HEK293T (cell line): ENCODE data around the gene OR2AE1.
A peak's percentile ranks its signal among the peaks of the same experiment; 100 is the strongest.

Experiments
- CTCF ChIA-PET: fragments of 350-600 bp; formaldehyde crosslinking; extraction: SDS; loops from one replicate; lab custom pipeline; 2021; ENCODE audit warnings: antibody characterized with exemption, inconsistent platforms; lab: Yijun Ruan, JAX
- POLR2A ChIA-PET: fragments of 350-600 bp; formaldehyde crosslinking; extraction: SDS; loops from one replicate; lab custom pipeline; 2020; ENCODE audit warnings: antibody characterized with exemption, inconsistent platforms; lab: Yijun Ruan, JAX
- DNase-seq: peaks from one replicate; pipeline ENCODE4 v3.0.0; 2012; ENCODE audit warnings: mixed read lengths; ENCODE audit errors: extremely low spot score
- ARNT ChIP-seq: fragments of 450-650 bp; IDR thresholded peaks from 2 replicates; pipeline ENCODE4 v1.6.1; 2017; ENCODE audit warnings: mild to moderate bottlenecking
- BHLHE40 ChIP-seq: fragments of 450-650 bp; IDR thresholded peaks from 2 replicates; pipeline ENCODE4 v1.6.1; 2016; ENCODE audit warnings: mild to moderate bottlenecking, moderate library complexity, borderline replicate concordance
- CTBP1 ChIP-seq: fragments of 450-650 bp; IDR thresholded peaks from 2 replicates; pipeline ENCODE4 v1.6.1; 2016; ENCODE audit warnings: borderline replicate concordance
- ELF4 ChIP-seq: fragments of 450-650 bp; IDR thresholded peaks from 2 replicates; pipeline ENCODE4 v1.6.1; 2017; ENCODE audit warnings: antibody characterized with exemption
- FOXA1 ChIP-seq: fragments of 450-650 bp; IDR thresholded peaks from 2 replicates; pipeline ENCODE4 v1.6.1; 2016; ENCODE audit warnings: mild to moderate bottlenecking
- FOXK2 ChIP-seq: fragments of 450-650 bp; IDR thresholded peaks from 2 replicates; pipeline ENCODE4 v1.6.1; 2016; ENCODE audit warnings: mild to moderate bottlenecking
- FOXM1 ChIP-seq: fragments of 450-650 bp; IDR thresholded peaks from 2 replicates; pipeline ENCODE4 v1.6.1; 2017; ENCODE audit warnings: mild to moderate bottlenecking, borderline replicate concordance
- HDGF ChIP-seq: fragments of 450-650 bp; IDR thresholded peaks from 2 replicates; pipeline ENCODE4 v1.6.1; 2017; ENCODE audit warnings: antibody characterized with exemption, borderline replicate concordance
- L3MBTL2 ChIP-seq: fragments of 450-650 bp; conservative IDR thresholded peaks from 2 replicates; pipeline ENCODE4 v1.6.1; 2016; ENCODE audit warnings: mild to moderate bottlenecking
- LEF1 ChIP-seq: fragments of 450-650 bp; IDR thresholded peaks from 2 replicates; pipeline ENCODE4 v1.6.1; 2017; ENCODE audit warnings: mild to moderate bottlenecking, borderline replicate concordance
- NFRKB ChIP-seq: fragments of 450-650 bp; IDR thresholded peaks from 2 replicates; pipeline ENCODE4 v1.6.1; 2016; ENCODE audit warnings: mild to moderate bottlenecking, moderate library complexity
- PKNOX1 ChIP-seq: fragments of 450-650 bp; IDR thresholded peaks from 2 replicates; pipeline ENCODE4 v1.6.1; 2016
- SP1 ChIP-seq: fragments of 450-650 bp; IDR thresholded peaks from 2 replicates; pipeline ENCODE4 v1.6.1; 2017
- SUZ12 ChIP-seq: fragments of 450-650 bp; IDR thresholded peaks from 2 replicates; pipeline ENCODE4 v1.6.1; 2016; ENCODE audit warnings: mild to moderate bottlenecking
- TARDBP ChIP-seq: fragments of 450-650 bp; IDR thresholded peaks from 2 replicates; pipeline ENCODE4 v1.6.1; 2016
- ZNF384 ChIP-seq: fragments of 450-650 bp; IDR thresholded peaks from 2 replicates; pipeline ENCODE4 v1.6.1; 2016

OR2AE1 gene

GRCh38 chr7:99918959-99919813 lies 42.4 kb upstream of the OR2AE1 start, which contains the start of gene TRIM4:
TSS of gene TRIM4 (minus strand) at chr7:99919530. CDS start at chr7:99919401, 129 bp downstream.
- TF ChIP-seq FOXA1 (no peak), ELF4 (peak; percentile 57), L3MBTL2 (peak; percentile 64), PKNOX1 (peak; percentile 80)
- CTCF ChIA-PET: interaction anchor here (0.6 to 2.9 kb wide), 6 partner anchors 10 to 347 kb away, joined by 3 to 9 read pairs (median 4); partner anchors contain the start of gene GJC3
- peak; percentile 81 for DNase-seq
- POLR2A ChIA-PET: interaction anchor here (0.5 to 3.6 kb wide), 21 partner anchors 9 to 510 kb away, joined by 3 to 28 read pairs (median 3); partner anchors contain the start of genes AP4M1, FAM200A, GJC3 and LAMTOR4

- DNase-seq: no peak
- POLR2A ChIA-PET: no interaction called here
- TF ChIP-seq SUZ12 (no peak), L3MBTL2 (no peak), LEF1 (no peak), CTBP1 (no peak), HDGF (no peak), ARNT (no peak), PKNOX1 (no peak), FOXA1 (no peak), FOXM1 (no peak), FOXK2 (no peak), ZNF384 (no peak), ELF4 (no peak), BHLHE40 (no peak), TARDBP (no peak), SP1 (no peak), NFRKB (no peak)
- CTCF ChIA-PET: no interaction called here
Observed at GRCh38 chr7:99910976-99911375, 34.1 kb upstream of the OR2AE1 start.

- no peak for DNase-seq
- TF ChIP-seq L3MBTL2 (no peak), CTBP1 (no peak), HDGF (no peak), SUZ12 (no peak), ZNF384 (no peak), FOXK2 (no peak), FOXA1 (no peak), FOXM1 (no peak), ARNT (no peak), LEF1 (no peak), PKNOX1 (no peak), ELF4 (no peak), BHLHE40 (no peak), TARDBP (no peak), NFRKB (no peak), SP1 (no peak)
- ChIA-PET CTCF (interaction anchor here (0.6 kb wide), 1 partner anchor 17 kb away, joined by 3 read pairs; no protein-coding TSS in a partner anchor), POLR2A (no interaction called here)
Observed at GRCh38 chr7:99901581-99901980, 24.7 kb upstream of the OR2AE1 start.

GRCh38 chr7:99899830-99900519 lies 23.1 kb upstream of the OR2AE1 start:
- TF ChIP-seq BHLHE40: no peak
- no peak for TF ChIP-seq SUZ12
- 0 out of 2 replicates have a peak, but pooled peaks have one; percentile 23 for TF ChIP-seq FOXM1
- no peak for DNase-seq
- CTCF ChIA-PET: no interaction called here
- POLR2A ChIA-PET: no interaction called here

GRCh38 chr7:99898836-99899235 lies 22.0 kb upstream of the OR2AE1 start:
- DNase-seq: no peak
- POLR2A ChIA-PET: no interaction called here
- no peak for TF ChIP-seq ELF4
- TF ChIP-seq FOXA1: no peak
- no peak for TF ChIP-seq ZNF384
- no peak for TF ChIP-seq FOXK2
- no peak for TF ChIP-seq SUZ12
- no peak for TF ChIP-seq LEF1
- TF ChIP-seq NFRKB: no peak
- no peak for TF ChIP-seq L3MBTL2
- no peak for TF ChIP-seq FOXM1
- no peak for TF ChIP-seq CTBP1
- TF ChIP-seq BHLHE40: no peak
- no peak for TF ChIP-seq SP1
- no peak for TF ChIP-seq HDGF
- no peak for TF ChIP-seq ARNT
- TF ChIP-seq TARDBP: no peak
- TF ChIP-seq PKNOX1: no peak
- CTCF ChIA-PET: no interaction called here
